ENCODE results near the gene SELL.
"Not testable (repeated sequence)": the region's sequence is repeated elsewhere in the genome, so short reads cannot be mapped to it uniquely, and the experiment has no call there.

The SELL gene

DNA sequence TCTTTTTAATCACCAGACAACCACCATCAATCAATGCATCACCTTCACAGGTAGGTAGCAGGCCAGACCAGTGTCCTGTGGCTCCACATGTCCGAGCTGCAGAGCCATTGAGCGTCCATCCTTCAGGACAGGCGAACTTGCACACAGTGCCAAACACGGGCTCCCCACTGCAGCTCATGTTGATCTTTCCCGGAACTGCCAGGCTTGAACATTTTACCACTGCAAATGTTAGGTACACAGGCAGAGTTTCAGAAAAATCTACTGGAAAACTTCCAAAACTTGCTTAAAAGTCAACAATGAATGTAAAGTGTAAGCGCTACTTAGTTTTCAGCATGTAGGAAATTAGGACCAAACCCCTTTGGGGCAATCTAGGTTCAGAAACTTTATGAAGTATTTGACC, 15.9 kb upstream of the SELL start:
- peaks cover 20% of the 10 kb centered on the region for H3K27me3 ChIP-seq (ENCODE audit: control insufficient read depth, insufficient read depth, low read length)
- no peak overlapping the region for H3K4me3 ChIP-seq (ENCODE audit: low read length)
- no peaks in the 10 kb centered on the region for H3K9me3 ChIP-seq (replicated peaks; ENCODE audit: low read length)

DNA sequence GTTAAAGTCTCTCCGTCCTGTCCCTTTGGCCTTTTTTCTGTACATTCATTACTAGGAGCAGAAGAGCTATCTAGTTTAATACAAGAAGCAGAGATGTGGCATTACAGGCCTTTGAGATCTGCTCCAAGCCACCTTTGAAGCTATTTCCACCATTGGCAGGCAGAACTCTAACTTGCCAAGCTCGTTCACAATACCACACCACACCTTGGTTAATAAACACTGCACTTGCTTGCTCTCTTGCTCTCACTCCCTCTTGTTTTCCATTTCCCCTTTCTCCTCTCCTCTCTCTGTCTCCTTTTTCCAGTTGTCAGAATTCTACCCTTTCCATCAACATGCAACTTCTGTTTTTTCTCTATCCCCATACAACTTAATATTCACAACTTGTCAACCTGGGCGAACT, 15.4 kb upstream of the SELL start:
- Histone ChIP-seq H3K36me3 (ENCODE audit: insufficient read depth, low read length) (no peaks in the 10 kb centered on the region), H3K4me3 (ENCODE audit: low read length) (no peak overlapping the region), H3K27me3 (ENCODE audit: control insufficient read depth, insufficient read depth, low read length) (peaks cover 20% of the 10 kb centered on the region)

More for the DNA sequence above, 15.9 kb upstream of the SELL start:
- H3K9ac ChIP-seq (ENCODE audit: low read depth, low read length): no peak overlapping the region
- H3K36me3 ChIP-seq (ENCODE audit: insufficient read depth, low read length): no peaks in the 10 kb centered on the region
- no peaks in the 10 kb centered on the region for H3K4me1 ChIP-seq (ENCODE audit: control insufficient read depth, insufficient read depth, low read length)
- H3K4me2 ChIP-seq (ENCODE audit: low read length): no peak overlapping the region

DNA sequence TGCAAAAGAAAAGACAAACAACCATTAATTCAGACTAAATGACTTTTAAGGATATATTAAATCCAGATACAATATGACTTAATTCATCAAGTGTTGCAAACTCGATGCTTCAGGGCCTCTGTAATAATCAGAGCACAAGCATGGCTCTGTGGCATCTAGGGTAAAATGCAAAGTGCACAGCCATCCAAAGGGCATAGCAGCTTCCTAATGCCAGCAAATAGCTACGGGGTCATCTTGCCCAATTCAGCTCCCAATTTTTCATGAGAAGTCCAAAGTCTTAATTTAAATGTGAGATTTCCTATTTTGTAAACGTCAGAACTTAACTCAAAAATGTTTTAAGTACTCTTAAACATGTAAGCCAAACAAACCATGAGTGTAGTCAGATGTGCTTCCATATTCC, 14.5 kb upstream of the SELL start:
- H3K4me3 ChIP-seq (ENCODE audit: low read length): no peak overlapping the region
- no peak overlapping the region for H3K9ac ChIP-seq (ENCODE audit: low read depth, low read length)
- H3K4me1 ChIP-seq (ENCODE audit: control insufficient read depth, insufficient read depth, low read length): no peaks in the 10 kb centered on the region
- peaks cover 16% of the 10 kb centered on the region for H3K27me3 ChIP-seq (ENCODE audit: control insufficient read depth, insufficient read depth, low read length)
- H3K4me2 ChIP-seq (ENCODE audit: low read length): no peak overlapping the region
- no peaks in the 10 kb centered on the region for H3K36me3 ChIP-seq (ENCODE audit: insufficient read depth, low read length)
- H3K9me3 ChIP-seq (replicated peaks; ENCODE audit: low read length): no peaks in the 10 kb centered on the region

More for the DNA sequence above, 15.4 kb upstream of the SELL start:
- Histone ChIP-seq H3K9ac (ENCODE audit: low read depth, low read length) (no peak overlapping the region), H3K9me3 (replicated peaks; ENCODE audit: low read length) (no peaks in the 10 kb centered on the region), H3K4me1 (ENCODE audit: control insufficient read depth, insufficient read depth, low read length) (no peaks in the 10 kb centered on the region), H3K4me2 (ENCODE audit: low read length) (no peak overlapping the region)

DNA sequence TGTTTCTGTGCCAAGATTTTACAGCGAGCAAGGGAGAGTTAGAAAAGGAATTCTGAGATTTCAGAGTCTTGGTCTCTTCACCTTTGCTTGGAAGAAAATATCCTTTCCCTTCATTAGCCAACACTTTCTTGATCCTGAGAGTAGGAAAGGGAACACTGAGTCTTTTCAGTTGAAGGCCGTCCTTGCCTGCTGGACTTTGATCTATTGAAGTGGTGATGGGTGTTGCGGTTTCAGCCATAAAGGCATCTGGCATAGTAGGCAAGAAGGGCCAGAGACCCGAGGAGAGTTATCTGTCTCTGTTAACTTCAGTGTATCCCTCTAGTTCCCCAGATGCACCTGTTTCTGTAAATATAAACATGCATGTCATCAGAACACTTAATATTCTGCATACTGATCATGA, 12.7 kb upstream of the SELL start:
- no peaks in the 10 kb centered on the region for H3K36me3 ChIP-seq (ENCODE audit: insufficient read depth, low read length)
- H3K4me2 ChIP-seq (ENCODE audit: low read length): no peak overlapping the region
- no peaks in the 10 kb centered on the region for H3K9me3 ChIP-seq (replicated peaks; ENCODE audit: low read length)
- H3K27me3 ChIP-seq (ENCODE audit: control insufficient read depth, insufficient read depth, low read length): peaks cover 8% of the 10 kb centered on the region
- H3K4me3 ChIP-seq (ENCODE audit: low read length): no peak overlapping the region
- no peak overlapping the region for H3K9ac ChIP-seq (ENCODE audit: low read depth, low read length)
- H3K4me1 ChIP-seq (ENCODE audit: control insufficient read depth, insufficient read depth, low read length): no peaks in the 10 kb centered on the region

DNA sequence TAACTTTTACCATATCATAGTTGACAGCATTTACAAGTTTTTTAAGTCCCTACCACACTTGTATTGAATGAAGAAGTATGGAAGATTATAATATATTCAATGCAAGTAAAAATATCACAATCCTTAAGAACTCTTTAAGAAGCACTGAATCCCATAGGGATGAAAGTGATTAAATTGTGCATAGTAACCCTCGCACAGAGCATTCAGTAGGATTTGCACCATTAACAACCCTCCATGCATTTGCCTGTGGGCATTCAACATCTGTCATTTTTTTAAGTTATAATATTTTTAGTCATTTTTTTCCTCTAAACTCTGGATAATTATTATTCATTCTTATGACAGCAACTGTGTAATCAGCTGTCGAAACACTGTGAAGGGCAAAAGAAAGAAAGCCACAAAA, 12.3 kb upstream of the SELL start:
- H3K9ac ChIP-seq (ENCODE audit: low read depth, low read length): no peak overlapping the region
- H3K4me2 ChIP-seq (ENCODE audit: low read length): no peak overlapping the region
- peaks cover 4% of the 10 kb centered on the region for H3K27me3 ChIP-seq (ENCODE audit: control insufficient read depth, insufficient read depth, low read length)
- no peaks in the 10 kb centered on the region for H3K9me3 ChIP-seq (replicated peaks; ENCODE audit: low read length)
- no peaks in the 10 kb centered on the region for H3K4me1 ChIP-seq (ENCODE audit: control insufficient read depth, insufficient read depth, low read length)
- no peaks in the 10 kb centered on the region for H3K36me3 ChIP-seq (ENCODE audit: insufficient read depth, low read length)
- H3K4me3 ChIP-seq (ENCODE audit: low read length): no peak overlapping the region

DNA sequence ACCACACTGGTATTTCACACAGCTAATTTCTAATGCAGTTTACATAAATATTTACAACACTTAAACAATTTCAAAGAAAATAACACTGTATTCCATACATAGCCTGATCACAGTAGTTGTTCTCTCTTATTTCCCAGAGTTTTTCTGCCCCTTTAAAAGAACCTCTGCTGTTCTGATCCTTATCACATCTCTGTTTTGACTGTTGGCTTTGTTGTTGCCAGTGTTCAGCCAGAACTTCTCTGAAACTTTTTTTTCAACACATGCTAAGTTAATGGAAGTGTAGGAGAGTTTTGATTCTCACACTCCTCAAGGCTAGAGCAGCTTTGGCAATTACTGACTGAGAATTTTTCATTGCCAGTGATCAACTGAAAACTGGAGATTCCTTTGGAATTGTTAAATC, 11.4 kb upstream of the SELL start:
- no peaks in the 10 kb centered on the region for H3K9me3 ChIP-seq (replicated peaks; ENCODE audit: low read length)
- H3K4me3 ChIP-seq (ENCODE audit: low read length): no peak overlapping the region
- H3K27me3 ChIP-seq (ENCODE audit: control insufficient read depth, insufficient read depth, low read length): no peaks in the 10 kb centered on the region
- H3K4me2 ChIP-seq (ENCODE audit: low read length): no peak overlapping the region
- no peaks in the 10 kb centered on the region for H3K36me3 ChIP-seq (ENCODE audit: insufficient read depth, low read length)
- no peak overlapping the region for H3K9ac ChIP-seq (ENCODE audit: low read depth, low read length)
- no peaks in the 10 kb centered on the region for H3K4me1 ChIP-seq (ENCODE audit: control insufficient read depth, insufficient read depth, low read length)

DNA sequence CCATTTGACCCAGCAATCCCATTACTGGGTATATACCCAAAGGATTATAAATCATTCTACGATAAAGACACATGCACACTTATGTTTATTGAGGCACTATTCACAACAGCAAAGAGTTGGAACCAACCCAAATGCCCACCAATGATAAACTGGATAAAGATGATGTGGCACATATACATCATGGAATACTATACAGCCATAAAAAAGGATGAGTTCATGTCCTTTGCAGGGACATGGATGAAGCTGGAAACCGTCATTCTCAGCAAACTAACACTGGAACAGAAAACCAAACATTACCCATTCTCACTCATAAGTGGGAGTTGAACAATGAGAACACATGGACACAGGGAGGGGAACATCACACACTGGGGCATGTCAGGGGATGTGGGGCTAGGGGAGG, 3.7 kb upstream of the SELL start:
- not testable (repeated sequence) for H3K27me3 ChIP-seq (ENCODE audit: control insufficient read depth, insufficient read depth, low read length)

DNA sequence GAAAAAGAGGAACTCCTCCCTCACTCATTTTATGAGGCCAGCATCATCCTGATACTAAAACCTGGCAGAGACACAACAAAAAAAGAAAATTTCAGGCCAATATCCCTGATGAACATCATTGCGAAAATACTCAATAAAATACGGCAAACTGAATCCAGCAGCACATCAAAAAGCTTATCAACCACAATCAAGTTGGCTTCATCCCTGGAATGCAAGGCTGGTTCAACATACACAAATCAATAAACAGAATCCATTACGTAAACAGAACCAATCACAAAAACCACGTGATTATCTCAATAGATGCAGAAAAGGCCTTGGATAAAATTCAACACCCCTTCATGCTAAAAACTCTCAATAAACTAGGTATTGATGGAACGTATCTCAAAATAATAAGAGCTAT, 1.7 kb upstream of the SELL start:
- H3K9ac ChIP-seq (ENCODE audit: low read depth, low read length); H3K4me1 ChIP-seq (ENCODE audit: control insufficient read depth, insufficient read depth, low read length); H3K9me3 ChIP-seq (replicated peaks; ENCODE audit: low read length); H3K36me3 ChIP-seq (ENCODE audit: insufficient read depth, low read length); H3K4me2 ChIP-seq (ENCODE audit: low read length); H3K4me3 ChIP-seq (ENCODE audit: low read length): not testable (repeated sequence)
- H3K27me3 ChIP-seq (ENCODE audit: control insufficient read depth, insufficient read depth, low read length): peaks cover 11% of the 10 kb centered on the region

More for the DNA sequence above, 3.7 kb upstream of the SELL start:
- not testable (repeated sequence) for H3K4me1 ChIP-seq (ENCODE audit: control insufficient read depth, insufficient read depth, low read length); H3K4me3 ChIP-seq (ENCODE audit: low read length); H3K36me3 ChIP-seq (ENCODE audit: insufficient read depth, low read length); H3K4me2 ChIP-seq (ENCODE audit: low read length); H3K9ac ChIP-seq (ENCODE audit: low read depth, low read length); H3K9me3 ChIP-seq (replicated peaks; ENCODE audit: low read length)

DNA sequence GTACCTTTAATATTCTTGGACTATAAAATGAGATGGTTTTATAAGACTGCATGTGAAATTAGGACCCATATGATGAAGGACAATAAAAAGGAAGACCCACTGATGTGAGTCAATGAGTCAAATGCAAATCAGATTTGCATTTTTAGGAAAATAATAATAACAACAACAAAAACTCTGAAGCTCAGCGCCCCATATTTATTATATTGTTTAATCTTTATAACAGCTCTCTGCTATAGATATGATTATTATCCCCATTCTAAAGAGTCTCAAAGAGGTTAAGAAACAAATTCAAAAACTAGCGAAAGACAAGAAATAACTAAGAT, 850 bp upstream of the SELL start:
- H3K27me3 ChIP-seq (ENCODE audit: control insufficient read depth, insufficient read depth, low read length): peaks cover 13% of the 10 kb centered on the region
- H3K9me3 ChIP-seq (replicated peaks; ENCODE audit: low read length): no peaks in the 10 kb centered on the region
- H3K4me3 ChIP-seq (ENCODE audit: low read length): no peak overlapping the region
- no peaks in the 10 kb centered on the region for H3K4me1 ChIP-seq (ENCODE audit: control insufficient read depth, insufficient read depth, low read length)
- no peak overlapping the region for H3K9ac ChIP-seq (ENCODE audit: low read depth, low read length)
- H3K36me3 ChIP-seq (ENCODE audit: insufficient read depth, low read length): no peaks in the 10 kb centered on the region
- no peak overlapping the region for H3K4me2 ChIP-seq (ENCODE audit: low read length)

DNA sequence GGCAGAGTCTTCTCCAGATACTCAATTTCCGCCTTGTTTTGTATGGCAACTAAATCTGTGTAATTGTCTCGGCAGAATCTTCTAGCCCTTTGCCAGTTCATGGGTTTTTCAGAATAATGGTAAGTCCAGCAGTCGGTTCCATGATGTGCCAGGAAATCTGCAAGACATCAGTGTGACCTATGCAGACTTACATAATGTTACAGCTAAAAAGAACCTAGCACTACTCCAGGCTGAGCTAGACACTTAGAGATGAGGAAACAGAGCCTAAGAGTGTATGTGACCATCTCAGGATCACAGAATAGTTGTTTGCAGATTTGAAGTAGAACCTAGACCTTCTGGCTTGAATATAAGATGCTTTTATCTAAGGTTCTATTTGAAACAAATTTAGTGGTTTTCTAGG, 2.8 kb downstream of the SELL start:
- Histone ChIP-seq H3K9me3 (replicated peaks; ENCODE audit: low read length) (no peaks in the 10 kb centered on the region), H3K4me2 (ENCODE audit: low read length) (no peak overlapping the region), H3K27me3 (ENCODE audit: control insufficient read depth, insufficient read depth, low read length) (peaks cover 29% of the 10 kb centered on the region), H3K9ac (ENCODE audit: low read depth, low read length) (no peak overlapping the region), H3K36me3 (ENCODE audit: insufficient read depth, low read length) (no peaks in the 10 kb centered on the region), H3K4me3 (ENCODE audit: low read length) (no peak overlapping the region), H3K4me1 (ENCODE audit: control insufficient read depth, insufficient read depth, low read length) (no peaks in the 10 kb centered on the region)

DNA sequence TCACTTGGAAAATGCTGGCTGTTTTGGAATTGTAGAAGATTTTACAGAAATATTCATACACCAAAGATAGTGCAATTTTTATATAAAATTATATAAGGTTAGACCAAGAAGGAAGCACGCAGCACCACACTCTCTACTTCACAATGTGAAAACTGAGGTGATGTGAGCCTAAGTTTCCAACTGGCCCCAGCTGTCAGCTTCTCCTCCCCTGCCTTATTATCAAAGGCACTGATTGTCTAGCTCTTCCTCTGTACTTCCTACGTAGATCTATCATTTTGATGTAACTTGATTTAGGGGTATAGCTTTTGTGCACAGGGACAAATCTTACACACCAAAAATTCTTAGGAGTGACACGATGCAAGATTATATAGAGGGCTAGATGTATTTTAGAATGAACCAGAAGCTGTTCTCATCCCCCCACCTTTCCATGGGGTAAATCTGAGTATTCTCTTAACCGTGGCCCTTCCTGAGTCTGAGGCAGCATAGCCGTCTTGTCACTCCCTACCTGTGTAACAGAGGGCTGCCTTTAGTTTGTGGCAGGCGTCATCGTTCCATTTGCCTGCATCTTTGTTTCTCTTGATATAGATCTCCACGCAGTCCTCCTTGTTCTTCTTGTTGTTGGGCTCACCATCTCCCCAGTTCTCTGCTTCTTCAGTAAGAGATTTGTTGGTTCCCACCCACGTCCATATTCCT, 3.4 kb downstream of the SELL start:
- Histone ChIP-seq H3K4me2 (ENCODE audit: low read length) (no peak overlapping the region), H3K27me3 (ENCODE audit: control insufficient read depth, insufficient read depth, low read length) (peaks cover 29% of the 10 kb centered on the region), H3K9me3 (replicated peaks; ENCODE audit: low read length) (no peaks in the 10 kb centered on the region), H3K36me3 (ENCODE audit: insufficient read depth, low read length) (no peaks in the 10 kb centered on the region), H3K4me1 (ENCODE audit: control insufficient read depth, insufficient read depth, low read length) (no peaks in the 10 kb centered on the region), H3K4me3 (ENCODE audit: low read length) (no peak overlapping the region), H3K9ac (ENCODE audit: low read depth, low read length) (no peak overlapping the region)

DNA sequence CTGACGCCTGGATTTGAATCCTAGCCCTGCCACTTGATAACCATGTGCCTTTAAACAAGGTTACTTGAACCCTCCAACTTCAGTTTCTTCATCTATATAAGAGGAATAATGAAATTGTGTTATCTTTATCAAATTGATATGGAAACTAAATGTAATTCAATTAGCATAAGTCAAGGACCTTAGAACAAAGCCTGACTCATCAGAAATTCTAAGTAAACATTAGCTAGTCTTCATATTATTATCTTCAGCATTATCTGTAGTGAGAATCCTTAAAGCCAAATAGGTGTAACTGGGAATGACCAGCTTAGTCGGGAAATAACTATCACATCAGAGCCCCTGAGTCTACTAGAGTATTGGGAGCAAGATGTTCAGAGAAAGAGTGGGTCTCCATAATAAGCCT, 6.6 kb downstream of the SELL start:
- H3K4me2 ChIP-seq (ENCODE audit: low read length): no peak overlapping the region
- H3K27me3 ChIP-seq (ENCODE audit: control insufficient read depth, insufficient read depth, low read length): peaks cover 29% of the 10 kb centered on the region
- H3K36me3 ChIP-seq (ENCODE audit: insufficient read depth, low read length): no peaks in the 10 kb centered on the region
- no peak overlapping the region for H3K9ac ChIP-seq (ENCODE audit: low read depth, low read length)
- no peaks in the 10 kb centered on the region for H3K9me3 ChIP-seq (replicated peaks; ENCODE audit: low read length)
- H3K4me3 ChIP-seq (ENCODE audit: low read length): no peak overlapping the region
- no peaks in the 10 kb centered on the region for H3K4me1 ChIP-seq (ENCODE audit: control insufficient read depth, insufficient read depth, low read length)
